NT2/D1 (cell line): ENCODE data around the gene ELFN1.

ENCODE experiments used
- DNase-seq: peaks from one replicate; pipeline ENCODE4 v3.0.0-alpha.2; 2011; ENCODE audit warnings: low read depth, low spot score
- H3K27me3 ChIP-seq: 2 replicates; pipeline ENCODE4 v1.6.0; 2011; ENCODE audit warnings: mild to moderate bottlenecking; ENCODE audit not compliant: insufficient read length, insufficient read depth
- H3K36me3 ChIP-seq: 2 replicates; pipeline ENCODE4 v1.6.1; 2011; ENCODE audit warnings: mild to moderate bottlenecking, low read length, mixed read lengths; ENCODE audit not compliant: insufficient read depth, insufficient read length
- H3K4me1 ChIP-seq: 2 replicates; pipeline ENCODE4 v1.5.1; 2011; ENCODE audit not compliant: insufficient read depth, insufficient read length
- H3K4me3 ChIP-seq: 2 replicates; pipeline ENCODE4 v1.5.1; 2011; ENCODE audit warnings: low read depth; ENCODE audit not compliant: insufficient read length
- H3K9ac ChIP-seq: 2 replicates; pipeline ENCODE4 v1.6.0; 2011; ENCODE audit warnings: low read depth; ENCODE audit not compliant: insufficient read length
- H3K9me3 ChIP-seq: 2 replicates; pipeline ENCODE4 v1.5.1; 2011; ENCODE audit warnings: mild to moderate bottlenecking, low read length; ENCODE audit not compliant: insufficient read depth
- SUZ12 ChIP-seq: IDR thresholded peaks from 2 replicates; pipeline ENCODE4 v1.6.1; 2011; ENCODE audit not compliant: insufficient read length, insufficient read depth; ENCODE audit errors: extremely low read depth
- YY1 ChIP-seq: IDR thresholded peaks from 2 replicates; pipeline ENCODE4 v1.6.1; 2011; ENCODE audit not compliant: insufficient read length, insufficient read depth
- ZNF274 ChIP-seq: IDR thresholded peaks from 2 replicates; pipeline ENCODE4 v1.6.1; 2011; ENCODE audit warnings: mild to moderate bottlenecking, low read depth, low read length

ELFN1 gene

DNA sequence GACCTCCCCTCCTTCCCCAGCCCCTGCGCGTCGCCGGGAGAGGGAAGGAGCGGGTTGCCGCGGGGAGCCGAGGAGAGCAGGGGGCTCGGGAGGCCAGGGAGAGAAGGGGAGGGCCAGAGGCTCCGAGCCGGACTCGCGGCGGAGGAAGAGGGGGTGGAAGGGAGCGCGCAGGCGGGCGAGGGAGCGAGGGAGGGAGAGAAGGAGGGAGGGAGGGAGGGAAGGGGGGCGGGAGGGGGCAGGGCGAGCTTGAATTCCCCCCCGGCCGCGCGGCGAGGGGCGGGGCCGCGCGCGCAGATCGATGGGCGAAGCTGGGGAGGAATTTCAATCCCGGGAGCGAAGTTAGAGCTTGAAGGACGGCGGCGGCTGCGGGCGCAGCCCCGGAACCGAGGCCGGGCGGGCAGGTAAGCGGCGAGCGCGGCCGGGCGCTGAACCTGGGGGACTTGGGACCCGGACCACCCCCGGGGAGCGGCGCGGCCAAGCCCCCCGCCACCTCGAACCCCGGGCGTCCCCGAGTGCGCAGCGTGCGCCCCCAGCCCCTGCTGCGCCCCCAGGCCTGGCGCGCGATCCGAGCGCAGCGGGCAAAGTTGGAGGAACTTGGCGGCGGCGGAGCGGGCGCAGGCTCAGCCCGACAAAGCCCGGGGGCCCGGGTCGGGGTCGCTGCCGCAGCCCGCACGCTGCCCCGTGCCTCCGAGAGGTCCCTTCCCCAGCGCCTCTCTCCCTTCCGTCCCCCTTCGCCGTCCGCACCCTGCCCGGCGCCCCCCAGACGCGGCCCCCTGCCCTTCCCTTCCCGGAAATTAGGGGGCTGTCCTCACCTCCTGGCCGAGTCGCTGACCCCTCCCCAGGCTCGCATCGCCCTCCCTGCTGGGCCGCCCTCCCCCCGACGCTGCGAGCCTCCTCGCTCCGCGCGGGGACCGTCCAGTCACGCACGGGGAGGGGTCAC lies at the start of gene ELFN1:
Gene ELFN1 (plus strand): TSS at position 324 of the 940 bp plus-strand sequence. CDS start 74,320 bp downstream, outside the sequence.
- TF ChIP-seq ZNF274: no peak
- no peak for TF ChIP-seq SUZ12
- TF ChIP-seq YY1: no peak
- DNase-seq: peak; percentile 82
- Histone ChIP-seq H3K9ac (peak within 1 kb of the TSS; percentile 85), H3K9me3 (no peaks in the 10 kb centered on the region), H3K4me3 (peak within 1 kb of the TSS; percentile 63), H3K36me3 (peaks cover 7% of the 10 kb centered on the region), H3K4me1 (peaks cover 8% of the 10 kb centered on the region), H3K27me3 (peaks cover 53% of the 10 kb centered on the region)

DNA sequence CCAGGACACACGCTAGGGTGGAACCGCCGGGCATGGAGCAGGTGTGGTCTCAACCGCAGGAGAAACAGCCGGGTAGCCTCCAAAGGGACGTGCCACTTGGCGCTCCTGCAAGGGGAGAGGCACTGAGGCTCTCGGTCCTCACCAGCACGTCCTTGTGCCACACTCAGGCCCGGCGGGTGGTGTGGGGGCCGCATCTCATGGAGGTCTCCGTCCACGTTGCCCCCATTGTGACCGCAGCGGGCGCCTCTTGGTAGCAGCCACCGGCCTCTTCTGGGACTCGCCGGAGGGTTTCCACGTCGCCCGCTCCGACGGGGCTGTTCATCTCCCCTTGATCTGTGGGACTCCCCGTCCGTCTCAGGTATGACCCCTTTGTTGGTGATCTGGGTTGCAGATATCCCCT lies 49.2 kb upstream of the ELFN1 start:
- TF ChIP-seq SUZ12 (no peak), YY1 (no peak), ZNF274 (no peak)
- peaks cover 7% of the 10 kb centered on the region; the same call in 1 of the 2 replicates for H3K9me3 ChIP-seq
- no peaks in the 10 kb centered on the region for H3K36me3 ChIP-seq
- H3K4me3 ChIP-seq: no peak overlapping the region
- peaks cover 9% of the 10 kb centered on the region for H3K4me1 ChIP-seq
- H3K27me3 ChIP-seq: no peaks in the 10 kb centered on the region
- no peak overlapping the region for H3K9ac ChIP-seq
- DNase-seq: no peak

DNA sequence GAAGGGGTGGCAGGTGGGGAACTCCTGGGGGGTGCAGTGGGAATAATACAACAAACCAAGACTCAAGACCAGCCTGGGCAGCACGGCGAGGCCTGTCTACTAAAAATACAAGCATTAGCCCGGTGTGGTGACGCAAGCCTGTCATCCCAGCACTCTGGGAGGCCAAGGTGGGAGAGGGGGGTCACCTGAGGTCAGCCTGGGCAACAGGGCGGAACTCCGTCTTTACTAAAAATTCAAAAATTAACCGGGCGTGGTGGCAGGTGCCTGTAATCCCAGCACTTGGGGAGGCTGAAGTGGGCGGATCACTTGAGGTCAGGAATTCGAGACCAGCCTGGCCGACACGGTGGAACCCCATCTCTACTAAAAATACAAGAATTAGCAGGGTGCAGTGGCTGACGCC lies 48.4 kb upstream of the ELFN1 start:
- TF ChIP-seq YY1 (no peak), SUZ12 (no peak), ZNF274 (no peak)
- no peaks in the 10 kb centered on the region for H3K27me3 ChIP-seq
- H3K9ac ChIP-seq: no peak overlapping the region
- DNase-seq: no peak
- no peak overlapping the region for H3K4me3 ChIP-seq
- H3K4me1 ChIP-seq: peaks cover 9% of the 10 kb centered on the region
- H3K9me3 ChIP-seq: peaks cover 5% of the 10 kb centered on the region; the same call in 1 of the 2 replicates
- H3K36me3 ChIP-seq: no peaks in the 10 kb centered on the region

- DNase-seq: no peak
- no peak overlapping the region for H3K9ac ChIP-seq
- no peak overlapping the region for H3K4me3 ChIP-seq
- H3K36me3 ChIP-seq: no peaks in the 10 kb centered on the region
- H3K27me3 ChIP-seq: no peaks in the 10 kb centered on the region
- H3K4me1 ChIP-seq: peaks cover 9% of the 10 kb centered on the region
- no peak for TF ChIP-seq SUZ12
- H3K9me3 ChIP-seq: no peaks in the 10 kb centered on the region
Measured at GRCh38 chr7:1622441-1622840, 47.6 kb upstream of the ELFN1 start.

DNA sequence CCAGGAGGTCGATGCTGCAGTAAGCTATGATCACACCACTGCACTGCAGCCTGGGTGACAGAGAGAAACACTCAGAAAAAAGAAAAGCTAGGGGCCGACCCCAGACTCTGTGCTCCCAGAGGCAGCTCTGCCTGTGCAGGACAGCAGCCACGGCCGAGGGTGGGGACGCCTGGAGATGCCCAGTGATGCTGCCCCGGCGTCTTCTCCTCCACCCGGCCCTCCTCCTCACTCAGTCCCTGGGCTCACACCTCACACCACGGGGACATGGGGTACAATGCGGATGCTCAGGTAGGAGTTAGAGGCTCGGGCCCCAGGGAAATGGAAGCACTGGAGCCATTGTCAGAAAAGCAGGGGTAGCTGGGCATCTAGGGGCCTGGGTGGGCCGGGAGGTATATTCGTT lies 46.3 kb upstream of the ELFN1 start:
- H3K27me3 ChIP-seq: no peaks in the 10 kb centered on the region
- no peaks in the 10 kb centered on the region for H3K9me3 ChIP-seq
- H3K9ac ChIP-seq: no peak overlapping the region
- TF ChIP-seq ZNF274 (no peak), SUZ12 (no peak), YY1 (no peak)
- H3K36me3 ChIP-seq: no peaks in the 10 kb centered on the region
- no peak for DNase-seq
- H3K4me3 ChIP-seq: no peak overlapping the region
- peaks cover 9% of the 10 kb centered on the region for H3K4me1 ChIP-seq

GRCh38 chr7:1624999-1625927 lies 44.8 kb upstream of the ELFN1 start:
- no peak overlapping the region for H3K4me3 ChIP-seq
- H3K36me3 ChIP-seq: no peaks in the 10 kb centered on the region
- TF ChIP-seq YY1 (no peak), ZNF274 (no peak), SUZ12 (no peak)
- no peak overlapping the region for H3K9ac ChIP-seq
- peaks cover 6% of the 10 kb centered on the region for H3K27me3 ChIP-seq
- H3K4me1 ChIP-seq: peaks cover 9% of the 10 kb centered on the region
- DNase-seq: no peak
- no peaks in the 10 kb centered on the region for H3K9me3 ChIP-seq

- TF ChIP-seq ZNF274 (no peak), SUZ12 (no peak), YY1 (no peak)
- H3K36me3 ChIP-seq: no peaks in the 10 kb centered on the region
- peaks cover 5% of the 10 kb centered on the region for H3K4me1 ChIP-seq
- peaks cover 12% of the 10 kb centered on the region for H3K27me3 ChIP-seq
- H3K9me3 ChIP-seq: no peaks in the 10 kb centered on the region
- H3K4me3 ChIP-seq: no peak overlapping the region
- no peak for DNase-seq
- no peak overlapping the region for H3K9ac ChIP-seq
Measured at GRCh38 chr7:1626769-1627168, 43.3 kb upstream of the ELFN1 start.
